HG02571 (cell line): Measurements from ENCODE around the gene PIP5K1B.

Experiments
- ATAC-seq: cut with Tn5 transposase; IDR thresholded peaks from one replicate; pipeline ENCODE4 v1.9.1; 2021; ENCODE audit warnings: mild to moderate bottlenecking, moderate library complexity; ENCODE audit not compliant: unreplicated experiment

The PIP5K1B gene

GRCh38 chr9:68804911-68805889 is 100.2 kb downstream of the PIP5K1B start:
- no peak for ATAC-seq

GRCh38 chr9:68805890-68806517 is 101.0 kb downstream of the PIP5K1B start:
- no peak for ATAC-seq

GRCh38 chr9:68808338-68808890 is 103.4 kb downstream of the PIP5K1B start:
- no peak for ATAC-seq

GRCh38 chr9:68817079-68817875 is 112.2 kb downstream of the PIP5K1B start:
- ATAC-seq = no peak

- ATAC-seq = no peak
Observed at GRCh38 chr9:68819065-68819464, 114.0 kb downstream of the PIP5K1B start.

GRCh38 chr9:68821911-68822310 is 116.9 kb downstream of the PIP5K1B start:
- ATAC-seq = no peak

GRCh38 chr9:68822596-68823165 is 117.6 kb downstream of the PIP5K1B start:
- no peak for ATAC-seq

GRCh38 chr9:68825762-68826472 is 120.9 kb downstream of the PIP5K1B start:
- ATAC-seq = no peak

- ATAC-seq = no peak
Observed at GRCh38 chr9:68827837-68828744, 123.1 kb downstream of the PIP5K1B start.

- no peak for ATAC-seq
Observed at GRCh38 chr9:68832101-68832500, 127.1 kb downstream of the PIP5K1B start.

GRCh38 chr9:68832861-68833518 is 128.0 kb downstream of the PIP5K1B start:
- ATAC-seq = no peak

- no peak for ATAC-seq
Observed at GRCh38 chr9:68834931-68835520, 130.0 kb downstream of the PIP5K1B start.

GRCh38 chr9:68836788-68837187 is 131.7 kb downstream of the PIP5K1B start:
- no peak for ATAC-seq

GRCh38 chr9:68838245-68838644 is 133.2 kb downstream of the PIP5K1B start:
- no peak for ATAC-seq

- no peak for ATAC-seq
Observed at GRCh38 chr9:68841276-68842052, 136.4 kb downstream of the PIP5K1B start.

GRCh38 chr9:68842568-68842967 is 137.5 kb downstream of the PIP5K1B start:
- no peak for ATAC-seq

- no peak for ATAC-seq
Observed at GRCh38 chr9:68843239-68843638, 138.2 kb downstream of the PIP5K1B start.
